ENCODE data around the gene A4GNT. TPM values are rescaled to one million over a fixed set of nuclear protein-coding genes. Genes with fewer than 3 reads are reported as not detected.

Gene A4GNT
- total and polyA plus RNA-seq, 2 of the 8 experiments (the other 6 are each of a cell fraction or from before 2014, with no cell fraction given), result not detected

DNA sequence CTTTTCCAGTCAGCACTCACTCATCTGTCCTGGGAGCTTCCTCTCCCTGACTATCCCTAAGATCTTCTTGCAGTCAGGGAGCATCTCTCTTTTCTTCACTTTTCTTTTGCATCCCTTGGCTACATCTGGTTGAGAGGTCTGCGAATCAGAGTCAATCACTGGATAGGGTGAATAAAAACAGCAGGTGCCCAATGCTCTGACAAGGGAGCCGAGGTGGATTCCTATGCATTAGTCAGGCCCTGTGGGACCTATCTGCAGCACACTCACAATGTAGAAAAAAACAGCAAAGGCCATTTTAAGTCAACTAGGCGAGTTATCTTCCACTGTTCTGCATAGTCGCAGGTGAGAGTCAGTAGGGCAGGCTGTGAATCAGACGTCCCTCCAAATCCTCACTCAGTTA is 52.3 kb downstream of the A4GNT start (continued):
- TF ChIP-seq, protein P1, sequence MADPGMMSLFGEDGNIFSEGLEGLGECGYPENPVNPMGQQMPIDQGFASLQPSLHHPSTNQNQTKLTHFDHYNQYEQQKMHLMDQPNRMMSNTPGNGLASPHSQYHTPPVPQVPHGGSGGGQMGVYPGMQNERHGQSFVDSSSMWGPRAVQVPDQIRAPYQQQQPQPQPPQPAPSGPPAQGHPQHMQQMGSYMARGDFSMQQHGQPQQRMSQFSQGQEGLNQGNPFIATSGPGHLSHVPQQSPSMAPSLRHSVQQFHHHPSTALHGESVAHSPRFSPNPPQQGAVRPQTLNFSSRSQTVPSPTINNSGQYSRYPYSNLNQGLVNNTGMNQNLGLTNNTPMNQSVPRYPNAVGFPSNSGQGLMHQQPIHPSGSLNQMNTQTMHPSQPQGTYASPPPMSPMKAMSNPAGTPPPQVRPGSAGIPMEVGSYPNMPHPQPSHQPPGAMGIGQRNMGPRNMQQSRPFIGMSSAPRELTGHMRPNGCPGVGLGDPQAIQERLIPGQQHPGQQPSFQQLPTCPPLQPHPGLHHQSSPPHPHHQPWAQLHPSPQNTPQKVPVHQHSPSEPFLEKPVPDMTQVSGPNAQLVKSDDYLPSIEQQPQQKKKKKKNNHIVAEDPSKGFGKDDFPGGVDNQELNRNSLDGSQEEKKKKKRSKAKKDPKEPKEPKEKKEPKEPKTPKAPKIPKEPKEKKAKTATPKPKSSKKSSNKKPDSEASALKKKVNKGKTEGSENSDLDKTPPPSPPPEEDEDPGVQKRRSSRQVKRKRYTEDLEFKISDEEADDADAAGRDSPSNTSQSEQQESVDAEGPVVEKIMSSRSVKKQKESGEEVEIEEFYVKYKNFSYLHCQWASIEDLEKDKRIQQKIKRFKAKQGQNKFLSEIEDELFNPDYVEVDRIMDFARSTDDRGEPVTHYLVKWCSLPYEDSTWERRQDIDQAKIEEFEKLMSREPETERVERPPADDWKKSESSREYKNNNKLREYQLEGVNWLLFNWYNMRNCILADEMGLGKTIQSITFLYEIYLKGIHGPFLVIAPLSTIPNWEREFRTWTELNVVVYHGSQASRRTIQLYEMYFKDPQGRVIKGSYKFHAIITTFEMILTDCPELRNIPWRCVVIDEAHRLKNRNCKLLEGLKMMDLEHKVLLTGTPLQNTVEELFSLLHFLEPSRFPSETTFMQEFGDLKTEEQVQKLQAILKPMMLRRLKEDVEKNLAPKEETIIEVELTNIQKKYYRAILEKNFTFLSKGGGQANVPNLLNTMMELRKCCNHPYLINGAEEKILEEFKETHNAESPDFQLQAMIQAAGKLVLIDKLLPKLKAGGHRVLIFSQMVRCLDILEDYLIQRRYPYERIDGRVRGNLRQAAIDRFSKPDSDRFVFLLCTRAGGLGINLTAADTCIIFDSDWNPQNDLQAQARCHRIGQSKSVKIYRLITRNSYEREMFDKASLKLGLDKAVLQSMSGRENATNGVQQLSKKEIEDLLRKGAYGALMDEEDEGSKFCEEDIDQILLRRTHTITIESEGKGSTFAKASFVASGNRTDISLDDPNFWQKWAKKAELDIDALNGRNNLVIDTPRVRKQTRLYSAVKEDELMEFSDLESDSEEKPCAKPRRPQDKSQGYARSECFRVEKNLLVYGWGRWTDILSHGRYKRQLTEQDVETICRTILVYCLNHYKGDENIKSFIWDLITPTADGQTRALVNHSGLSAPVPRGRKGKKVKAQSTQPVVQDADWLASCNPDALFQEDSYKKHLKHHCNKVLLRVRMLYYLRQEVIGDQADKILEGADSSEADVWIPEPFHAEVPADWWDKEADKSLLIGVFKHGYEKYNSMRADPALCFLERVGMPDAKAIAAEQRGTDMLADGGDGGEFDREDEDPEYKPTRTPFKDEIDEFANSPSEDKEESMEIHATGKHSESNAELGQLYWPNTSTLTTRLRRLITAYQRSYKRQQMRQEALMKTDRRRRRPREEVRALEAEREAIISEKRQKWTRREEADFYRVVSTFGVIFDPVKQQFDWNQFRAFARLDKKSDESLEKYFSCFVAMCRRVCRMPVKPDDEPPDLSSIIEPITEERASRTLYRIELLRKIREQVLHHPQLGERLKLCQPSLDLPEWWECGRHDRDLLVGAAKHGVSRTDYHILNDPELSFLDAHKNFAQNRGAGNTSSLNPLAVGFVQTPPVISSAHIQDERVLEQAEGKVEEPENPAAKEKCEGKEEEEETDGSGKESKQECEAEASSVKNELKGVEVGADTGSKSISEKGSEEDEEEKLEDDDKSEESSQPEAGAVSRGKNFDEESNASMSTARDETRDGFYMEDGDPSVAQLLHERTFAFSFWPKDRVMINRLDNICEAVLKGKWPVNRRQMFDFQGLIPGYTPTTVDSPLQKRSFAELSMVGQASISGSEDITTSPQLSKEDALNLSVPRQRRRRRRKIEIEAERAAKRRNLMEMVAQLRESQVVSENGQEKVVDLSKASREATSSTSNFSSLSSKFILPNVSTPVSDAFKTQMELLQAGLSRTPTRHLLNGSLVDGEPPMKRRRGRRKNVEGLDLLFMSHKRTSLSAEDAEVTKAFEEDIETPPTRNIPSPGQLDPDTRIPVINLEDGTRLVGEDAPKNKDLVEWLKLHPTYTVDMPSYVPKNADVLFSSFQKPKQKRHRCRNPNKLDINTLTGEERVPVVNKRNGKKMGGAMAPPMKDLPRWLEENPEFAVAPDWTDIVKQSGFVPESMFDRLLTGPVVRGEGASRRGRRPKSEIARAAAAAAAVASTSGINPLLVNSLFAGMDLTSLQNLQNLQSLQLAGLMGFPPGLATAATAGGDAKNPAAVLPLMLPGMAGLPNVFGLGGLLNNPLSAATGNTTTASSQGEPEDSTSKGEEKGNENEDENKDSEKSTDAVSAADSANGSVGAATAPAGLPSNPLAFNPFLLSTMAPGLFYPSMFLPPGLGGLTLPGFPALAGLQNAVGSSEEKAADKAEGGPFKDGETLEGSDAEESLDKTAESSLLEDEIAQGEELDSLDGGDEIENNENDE (IDR thresholded peaks at IDR 0.05; ENCODE audit: insufficient replicate concordance, low read length), result no peak
- TF ChIP-seq ASH2L (IDR thresholded peaks at IDR 0.05; ENCODE audit: low read length), result no peak
- TF ChIP-seq BACH1 (IDR thresholded peaks at IDR 0.05; ENCODE audit: low read length), result no peak
- no peak for TF ChIP-seq CREB1 (IDR thresholded peaks at IDR 0.05)
- no peak for TF ChIP-seq SAP30 (IDR thresholded peaks at IDR 0.05; ENCODE audit: insufficient read depth, insufficient replicate concordance, low read length)

Measured in H1 (cell line).